GM06990 (cell line): Measurements from ENCODE around the gene RASL10B.

ENCODE experiments used
- DNase-seq: peaks from one replicate; pipeline ENCODE4 v3.0.0-alpha.2; 2011; ENCODE audit not compliant: insufficient read length; ENCODE audit errors: extremely low read depth
- H3K27me3 ChIP-seq: replicated peaks from 2 replicates; pipeline ENCODE4 v1.6.0; 2011; ENCODE audit warnings: low read length; ENCODE audit not compliant: control insufficient read depth, insufficient read depth
- H3K36me3 ChIP-seq: 2 replicates; pipeline ENCODE4 v1.5.1; 2011; ENCODE audit warnings: low read length; ENCODE audit not compliant: control insufficient read depth, insufficient read depth
- H3K4me3 ChIP-seq: replicated peaks from 2 replicates; pipeline ENCODE4 v1.5.1; 2011; ENCODE audit warnings: low read depth, mild to moderate bottlenecking, control low read depth, low read length
- CTCF ChIP-seq: IDR thresholded peaks from 2 replicates; pipeline ENCODE4 v1.5.1; 2011; ENCODE audit warnings: low read length, control low read depth, mild to moderate bottlenecking, inconsistent platforms; ENCODE audit not compliant: insufficient read depth, poor library complexity, severe bottlenecking

The RASL10B gene

GRCh38 chr17:35743626-35744328 lies 12.3 kb downstream of the RASL10B start:
- H3K27me3 ChIP-seq: peaks cover 2% of the 10 kb centered on the region
- H3K36me3 ChIP-seq: no peaks in the 10 kb centered on the region
- no peak for DNase-seq
- no peak for TF ChIP-seq CTCF
- no peak overlapping the region for H3K4me3 ChIP-seq

- TF ChIP-seq CTCF: no peak
- Histone ChIP-seq H3K27me3 (peaks cover 4% of the 10 kb centered on the region), H3K4me3 (no peak overlapping the region), H3K36me3 (no peaks in the 10 kb centered on the region)
- DNase-seq: no peak
Observed at GRCh38 chr17:35744830-35745229, 13.4 kb downstream of the RASL10B start.

- no peak overlapping the region for H3K4me3 ChIP-seq
- H3K36me3 ChIP-seq: no peaks in the 10 kb centered on the region
- no peak for TF ChIP-seq CTCF
- DNase-seq: no peak
- peaks cover 4% of the 10 kb centered on the region for H3K27me3 ChIP-seq
Observed at GRCh38 chr17:35745246-35745645, 13.8 kb downstream of the RASL10B start.

- Histone ChIP-seq H3K36me3 (no peaks in the 10 kb centered on the region), H3K27me3 (peaks cover 4% of the 10 kb centered on the region), H3K4me3 (no peak overlapping the region)
- no peak for DNase-seq
- TF ChIP-seq CTCF: no peak
Observed at GRCh38 chr17:35745749-35746320, 14.4 kb downstream of the RASL10B start.

- peaks cover 2% of the 10 kb centered on the region; the same call in 1 of the 2 replicates for H3K27me3 ChIP-seq
- peak; percentile 36 for DNase-seq
- TF ChIP-seq CTCF: peak; percentile 80
- H3K36me3 ChIP-seq: no peaks in the 10 kb centered on the region
- no peak overlapping the region for H3K4me3 ChIP-seq
Observed at GRCh38 chr17:35747540-35748017, 16.1 kb downstream of the RASL10B start.
